PC-9 (cell line): ENCODE results near the gene KCNG1.

Experiments
- EZH2 ChIP-seq: fragments of 200-600 bp; sonication (generic); IDR thresholded peaks from 2 replicates; pipeline ENCODE4 v1.8.0; 2017; ENCODE audit warnings: antibody characterized with exemption, low read depth
- TF ChIP-seq, protein P1 (sequence below): fragments of 200-600 bp; sonication (generic); conservative IDR thresholded peaks from 2 replicates; pipeline ENCODE4 v1.6.1; 2017; ENCODE audit warnings: mixed run types, antibody characterized with exemption, mild to moderate bottlenecking, moderate library complexity

DNA sequence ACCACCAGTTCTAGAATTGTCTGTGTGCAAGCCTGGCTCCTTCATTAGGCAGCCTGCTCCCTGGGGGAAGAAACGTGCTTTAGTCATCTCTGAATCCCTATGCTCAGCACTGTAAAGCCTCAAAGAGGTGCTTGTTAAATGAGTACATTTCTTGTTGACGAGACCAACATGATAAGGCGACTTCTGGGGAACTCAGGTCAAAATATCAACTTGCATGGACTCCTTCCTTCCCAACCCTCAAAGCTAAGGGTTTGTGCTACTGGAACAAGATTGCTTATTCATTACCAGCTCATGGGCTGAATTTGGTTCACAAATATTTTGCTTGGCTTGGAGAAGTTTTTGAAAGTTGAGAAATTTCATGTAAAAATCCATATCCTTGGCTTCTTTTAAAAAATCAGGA, 10.6 kb downstream of the KCNG1 start:
- TF ChIP-seq, protein P1, sequence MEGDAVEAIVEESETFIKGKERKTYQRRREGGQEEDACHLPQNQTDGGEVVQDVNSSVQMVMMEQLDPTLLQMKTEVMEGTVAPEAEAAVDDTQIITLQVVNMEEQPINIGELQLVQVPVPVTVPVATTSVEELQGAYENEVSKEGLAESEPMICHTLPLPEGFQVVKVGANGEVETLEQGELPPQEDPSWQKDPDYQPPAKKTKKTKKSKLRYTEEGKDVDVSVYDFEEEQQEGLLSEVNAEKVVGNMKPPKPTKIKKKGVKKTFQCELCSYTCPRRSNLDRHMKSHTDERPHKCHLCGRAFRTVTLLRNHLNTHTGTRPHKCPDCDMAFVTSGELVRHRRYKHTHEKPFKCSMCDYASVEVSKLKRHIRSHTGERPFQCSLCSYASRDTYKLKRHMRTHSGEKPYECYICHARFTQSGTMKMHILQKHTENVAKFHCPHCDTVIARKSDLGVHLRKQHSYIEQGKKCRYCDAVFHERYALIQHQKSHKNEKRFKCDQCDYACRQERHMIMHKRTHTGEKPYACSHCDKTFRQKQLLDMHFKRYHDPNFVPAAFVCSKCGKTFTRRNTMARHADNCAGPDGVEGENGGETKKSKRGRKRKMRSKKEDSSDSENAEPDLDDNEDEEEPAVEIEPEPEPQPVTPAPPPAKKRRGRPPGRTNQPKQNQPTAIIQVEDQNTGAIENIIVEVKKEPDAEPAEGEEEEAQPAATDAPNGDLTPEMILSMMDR: no peak
- TF ChIP-seq EZH2: no peak
